GM19238 (cell line): Measurements from ENCODE around the gene VGLL3.
"Not testable (repeated sequence)": the region's sequence is repeated elsewhere in the genome, so short reads cannot be mapped to it uniquely, and the experiment has no call there.

Experiments
- DNase-seq: peaks from one replicate; pipeline ENCODE4 v3.0.0; 2011; ENCODE audit warnings: low spot score; ENCODE audit not compliant: insufficient read length

Gene VGLL3

DNA sequence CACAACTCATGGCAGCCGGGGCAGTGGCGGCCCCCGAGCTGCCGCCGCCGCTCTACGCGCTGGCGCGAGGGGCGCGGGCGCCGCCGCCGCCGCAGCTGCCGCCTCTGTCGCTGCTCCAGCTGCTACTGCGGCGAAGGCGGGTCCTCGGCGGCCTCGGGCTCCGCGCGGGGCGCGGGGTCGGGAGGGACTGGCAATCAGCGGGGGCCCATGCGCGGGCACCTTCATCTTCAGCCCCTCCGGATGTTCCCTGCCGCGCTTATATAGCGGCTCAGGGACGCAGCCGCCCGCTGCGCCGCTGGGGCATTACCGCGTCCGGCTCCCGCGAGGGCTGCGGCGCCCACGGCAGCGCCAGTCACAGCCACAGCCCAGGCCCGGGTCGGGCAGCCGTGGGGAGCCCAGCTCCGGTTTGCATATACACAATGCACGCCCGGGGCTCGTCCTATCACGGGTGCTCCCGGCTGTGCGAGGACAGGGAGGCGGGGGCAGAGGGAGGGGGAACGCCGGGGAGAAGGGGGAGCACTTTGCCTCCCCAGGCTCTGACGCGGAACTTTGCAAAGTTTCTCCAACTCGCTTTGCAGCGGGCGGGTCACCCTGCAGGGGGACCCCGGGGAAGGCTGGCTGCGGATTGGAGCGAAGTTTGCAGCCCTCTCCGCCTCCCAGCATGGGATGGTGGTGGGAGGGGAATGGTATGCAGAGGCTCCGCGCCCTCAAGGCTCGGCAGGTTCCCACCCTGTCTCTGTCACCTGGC, at the start of gene VGLL3:
TSS of gene VGLL3 (minus strand) at position 416 of the 748 bp plus-strand sequence. CDS start at position 10, 406 bp downstream.
- DNase-seq = no peak

- no peak for DNase-seq
Observed at GRCh38 chr3:87037652-87038051, 46.7 kb upstream of the VGLL3 start.

DNA sequence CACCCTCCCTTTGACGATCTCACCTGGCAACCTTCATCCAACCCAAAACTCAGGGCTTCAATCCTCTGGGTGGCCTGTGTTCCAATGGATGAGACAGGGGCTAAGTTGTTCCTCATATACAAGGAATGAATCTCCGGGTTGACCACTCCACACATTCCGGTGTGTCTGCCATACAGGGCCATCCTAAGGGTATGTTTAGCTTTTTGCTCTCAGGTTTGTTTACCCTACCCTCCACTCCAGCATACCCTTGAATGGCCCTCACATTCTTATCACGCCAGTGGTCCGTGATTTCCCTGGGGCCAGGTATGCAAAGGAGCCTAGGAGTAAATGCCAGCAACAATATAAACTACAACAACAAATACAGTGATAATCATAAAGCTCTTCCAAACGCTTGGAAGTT, 45.7 kb upstream of the VGLL3 start:
- no peak for DNase-seq

- DNase-seq = no peak
Observed at GRCh38 chr3:87035339-87035738, 44.4 kb upstream of the VGLL3 start.

DNA sequence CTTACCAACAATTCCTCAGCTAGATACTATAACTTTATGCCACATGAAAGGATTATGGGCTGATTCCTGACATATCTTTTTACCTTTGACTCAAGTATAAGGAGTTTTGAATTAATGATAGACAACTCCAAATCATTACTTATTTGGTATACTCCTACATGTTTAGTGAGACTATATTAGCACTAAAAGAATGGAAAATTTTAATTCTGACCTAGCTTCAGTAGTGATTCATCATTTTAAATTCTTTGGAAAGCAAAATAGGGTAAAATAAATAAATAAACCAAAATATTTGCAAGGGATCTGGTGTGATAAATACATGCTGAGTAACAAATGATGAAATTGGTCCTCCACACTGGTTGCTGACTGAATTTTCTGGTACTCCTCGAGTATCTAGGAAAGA, 42.3 kb upstream of the VGLL3 start:
- no peak for DNase-seq

DNA sequence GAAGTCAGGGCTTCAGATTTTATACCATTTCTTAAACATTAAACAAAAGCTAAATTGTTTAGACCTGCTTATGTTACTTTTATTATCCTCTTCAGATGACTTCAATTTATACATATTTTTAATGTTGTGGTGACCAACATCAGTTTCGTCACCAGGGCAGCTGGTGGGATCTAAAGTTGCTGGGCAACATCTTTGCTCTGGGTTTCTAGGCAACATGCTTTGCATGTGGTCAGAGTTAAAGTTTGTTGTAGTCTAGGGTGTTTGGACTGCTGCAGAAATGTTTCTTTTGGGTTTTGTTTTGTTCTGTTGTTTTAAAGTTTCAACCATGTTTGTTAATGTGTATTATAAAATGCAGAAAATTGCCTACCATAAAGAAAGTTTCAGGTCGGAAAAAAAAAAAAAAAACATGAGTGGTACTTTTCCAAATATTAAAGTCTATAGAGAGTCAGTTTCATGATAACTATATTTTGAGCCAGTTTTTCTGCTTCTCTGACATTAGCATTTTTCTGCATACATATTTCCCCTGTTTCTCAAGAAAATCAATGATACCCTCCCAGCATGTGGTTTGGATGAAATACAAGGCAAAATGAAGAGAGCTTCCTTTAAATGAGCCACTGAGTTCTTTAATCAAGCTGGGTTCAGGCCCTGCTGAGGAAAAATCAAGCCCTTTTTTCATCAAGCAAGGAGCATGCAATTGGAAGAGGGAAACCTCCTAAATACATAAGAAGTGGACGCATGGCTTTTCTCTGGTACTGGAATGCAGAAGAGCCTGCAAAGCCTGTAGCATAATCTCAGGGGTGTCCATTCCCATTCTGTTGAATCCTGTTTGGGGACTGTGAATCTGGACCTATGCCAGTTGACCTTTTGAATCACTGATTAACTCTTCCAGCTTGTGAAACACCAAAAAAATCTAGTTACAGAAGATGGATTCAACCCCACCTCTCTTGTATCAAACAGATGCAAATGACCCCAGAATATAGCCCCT, 35.0 kb upstream of the VGLL3 start:
- DNase-seq = no peak

DNA sequence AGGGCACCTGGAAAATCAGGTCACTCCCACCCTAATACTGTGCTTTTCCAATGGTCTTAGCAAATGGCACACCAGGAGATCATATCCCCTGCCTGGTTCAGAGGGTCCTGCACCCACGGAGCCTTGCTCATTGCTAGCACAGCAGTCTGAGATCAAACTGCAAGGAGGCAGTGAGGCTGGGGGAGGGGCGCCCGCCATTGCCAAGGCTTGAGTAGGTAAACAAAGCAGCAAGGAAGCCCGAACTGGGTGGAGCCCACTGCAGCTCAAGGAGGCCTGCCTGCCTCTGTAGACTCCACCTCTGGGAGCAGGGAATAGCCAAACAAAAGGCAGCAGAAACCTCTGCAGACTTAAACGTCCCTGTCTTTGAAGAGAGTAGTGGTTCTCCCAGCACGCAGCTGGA, 26.4 kb upstream of the VGLL3 start:
- DNase-seq = not testable (repeated sequence)

- no peak for DNase-seq
Observed at GRCh38 chr3:87009271-87009670, 18.3 kb upstream of the VGLL3 start.

DNA sequence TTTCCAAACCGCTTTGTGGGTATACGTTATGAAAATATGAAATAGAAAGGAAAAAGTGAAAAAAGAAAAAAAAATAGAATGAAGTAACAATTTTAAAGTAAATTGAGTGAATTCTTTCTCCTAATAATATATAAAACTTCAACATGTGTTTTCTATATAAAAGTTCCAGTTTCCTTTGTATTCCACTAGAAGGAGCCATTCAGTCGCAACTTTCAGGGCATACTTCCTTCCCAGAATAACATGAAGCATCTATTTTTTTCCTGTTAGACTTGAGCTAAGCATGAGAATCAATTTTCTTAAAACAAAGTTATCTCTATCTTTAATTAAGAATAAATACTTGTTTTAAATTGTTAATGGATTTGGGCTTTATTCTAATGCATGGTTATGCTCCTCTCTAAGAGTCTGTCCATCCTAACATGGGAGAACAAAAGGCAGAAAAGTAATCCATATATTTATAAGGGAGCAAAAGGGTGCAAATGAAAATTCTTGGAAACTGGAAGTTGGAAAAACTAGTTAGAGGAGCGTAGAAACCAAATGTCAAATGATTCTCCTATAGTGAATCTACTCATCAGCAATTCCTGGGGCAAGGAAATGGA, 16.0 kb upstream of the VGLL3 start:
- DNase-seq = no peak

DNA sequence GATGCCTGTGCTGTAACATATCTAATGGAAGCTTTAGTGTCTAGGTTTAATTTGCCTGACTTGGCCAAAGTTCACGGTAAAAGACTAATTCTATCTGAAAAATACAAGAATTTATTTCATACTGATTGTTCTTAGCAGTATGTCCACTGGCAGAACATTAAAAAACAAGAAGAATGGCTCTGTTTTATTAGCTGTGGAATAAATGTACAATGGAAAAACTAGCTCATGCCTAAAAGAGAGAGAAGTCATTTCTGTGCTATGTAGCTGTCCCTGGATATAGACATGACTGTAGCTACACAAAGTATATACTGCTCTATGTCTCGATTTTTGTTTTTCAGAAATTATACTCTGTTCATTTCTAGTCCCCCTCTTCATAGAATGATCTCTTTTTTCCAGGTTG, 13.9 kb upstream of the VGLL3 start:
- no peak for DNase-seq

DNA sequence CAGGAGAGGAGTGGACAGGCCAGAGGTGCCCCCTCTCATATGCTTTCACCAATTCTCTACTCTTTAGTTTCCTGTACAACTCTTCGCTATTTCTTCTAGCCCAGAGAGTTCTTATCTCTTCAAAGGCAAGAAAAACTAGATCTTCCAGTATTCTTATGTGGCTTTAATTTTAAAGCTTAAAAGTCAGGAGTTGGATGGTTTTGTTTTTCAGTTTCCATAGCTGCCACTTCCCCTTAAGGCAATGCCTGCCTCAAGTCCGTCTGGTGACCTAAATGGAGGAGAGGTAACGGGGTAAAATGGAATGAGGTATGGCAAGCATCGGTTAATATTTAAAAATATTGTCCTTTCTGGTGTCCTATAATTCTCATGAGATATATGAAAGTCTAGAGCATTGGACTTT, 11.4 kb upstream of the VGLL3 start:
- DNase-seq = no peak

- DNase-seq = no peak
Observed at GRCh38 chr3:87001473-87002098, 10.6 kb upstream of the VGLL3 start.

GRCh38 chr3:87000940-87001339, 10.0 kb upstream of the VGLL3 start:
- DNase-seq = no peak

DNA sequence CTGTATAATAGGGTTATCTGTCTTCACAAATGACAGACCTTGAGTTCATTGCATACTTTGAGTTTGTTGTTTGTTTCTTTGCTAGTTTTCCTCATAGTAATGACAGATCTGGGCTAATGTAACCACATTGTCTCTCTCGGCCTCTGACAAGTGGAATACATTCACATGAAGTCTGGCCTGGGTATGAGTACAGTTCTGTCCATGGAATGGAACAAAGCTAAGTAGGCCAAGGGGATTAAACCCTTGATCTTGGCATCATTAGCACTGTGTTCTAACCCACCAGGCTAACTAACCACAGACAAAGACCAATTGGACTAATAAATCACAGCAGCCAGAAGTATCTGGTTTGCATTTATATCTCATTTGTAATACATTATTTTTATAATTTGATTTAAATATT, 7.6 kb upstream of the VGLL3 start:
- no peak for DNase-seq

- no peak for DNase-seq
Observed at GRCh38 chr3:86996261-86996955, 5.5 kb upstream of the VGLL3 start.

GRCh38 chr3:86995537-86995936, 4.6 kb upstream of the VGLL3 start:
- DNase-seq = no peak

- DNase-seq = no peak
Observed at GRCh38 chr3:86993704-86994103, 2.8 kb upstream of the VGLL3 start.

DNA sequence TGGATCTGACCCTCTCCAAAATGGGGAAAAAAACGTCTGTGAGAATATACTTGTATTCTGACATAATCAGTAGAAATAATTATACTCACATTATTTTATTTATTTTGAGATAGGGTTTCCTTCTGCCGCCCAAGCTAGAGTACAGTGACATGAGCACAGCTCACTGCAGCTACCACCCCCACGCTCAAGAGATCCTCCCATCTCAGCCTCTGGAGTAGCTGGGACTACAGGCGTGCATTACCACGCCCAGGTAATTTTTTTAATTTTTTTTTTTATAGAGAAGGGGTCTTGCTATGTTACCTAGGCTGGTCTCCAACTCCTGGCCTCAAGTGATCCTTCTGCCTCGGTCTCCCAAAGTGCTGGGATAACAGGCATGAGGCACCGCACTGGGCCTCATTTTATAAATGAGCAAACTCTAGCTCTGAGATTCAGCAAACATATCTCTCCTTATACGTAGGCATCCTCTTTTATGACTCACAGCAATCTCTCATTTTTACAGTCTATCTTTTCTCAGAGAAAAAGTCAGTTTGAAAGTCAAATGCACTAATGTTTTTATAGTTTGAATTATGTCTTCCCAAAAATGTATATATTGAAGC, 989 bp upstream of the VGLL3 start:
- no peak for DNase-seq

GRCh38 chr3:86991482-86991815, 500 bp upstream of the VGLL3 start:
- no peak for DNase-seq

GRCh38 chr3:86990012-86990733, 776 bp downstream of the VGLL3 start:
- DNase-seq = no peak
